GM12878 (cell line): ENCODE data around the gene FAM114A2. TPM values are rescaled to one million over a fixed set of nuclear protein-coding genes. Genes with fewer than 3 reads are reported as not detected.

Source experiments
- ATAC-seq: fragments of 200-7000 bp; cut with Tn5 transposase; 3 replicates; pipeline ENCODE4 v1.9.1; 2020; ENCODE audit warnings: mild to moderate bottlenecking, moderate library complexity
- BruUV-seq: library from RNA; stranded (reverse); fragments of 400-500 nt; replicated peaks from 2 replicates; lab custom pipeline; 2021; lab: Mats Ljungman, UMichigan
- CTCF ChIA-PET: fragments of 300-600 bp; sonication (Branson Sonifier 250); formaldehyde crosslinking; extraction: SDS; loops from one replicate; lab custom pipeline; 2021; ENCODE audit warnings: inconsistent platforms; lab: Yijun Ruan, JAX
- POLR2A ChIA-PET: fragments of 350-600 bp; formaldehyde crosslinking; extraction: SDS; loops from one replicate; lab custom pipeline; 2021; ENCODE audit warnings: inconsistent platforms; lab: Charles Lee
- RAD21 ChIA-PET: fragments of 300-600 bp; sonication (Branson Sonifier 250); formaldehyde crosslinking; loops from one replicate; lab custom pipeline; 2023; ENCODE audit warnings: antibody characterized with exemption; ENCODE audit not compliant: unreplicated experiment; lab: Charles Lee
- SMC1A ChIA-PET: fragments of 300-600 bp; sonication (Branson Sonifier 250); formaldehyde crosslinking; loops from one replicate; lab custom pipeline; 2023; ENCODE audit not compliant: unreplicated experiment, uncharacterized antibody; lab: Charles Lee
- DNase-seq: peaks from one replicate; pipeline ENCODE4 v3.0.0-alpha.2; 2011; ENCODE audit warnings: low read depth, low spot score
- FAIRE-seq: peaks from 3 replicates; lab custom pipeline; 2011; peaks lifted over from hg19 to GRCh38; lab: Jason Lieb, UNC
- H2AFZ ChIP-seq: 2 replicates; pipeline ENCODE4 v1.6.0; 2011; ENCODE audit warnings: low read depth, low read length, control low read depth; ENCODE audit not compliant: control insufficient read depth
- H3K27ac ChIP-seq: 2 replicates; pipeline ENCODE4 v1.5.1; 2011; ENCODE audit warnings: control low read depth; ENCODE audit not compliant: control insufficient read depth, insufficient read depth
- H3K27me3 ChIP-seq, 2 experiments: replicated peaks in 1 of 2; 2 replicates each; pipeline versions ENCODE4 v1.6.0 to v1.6.1; 2011; ENCODE audit warnings: low read length in 1 of 2; ENCODE audit not compliant: control insufficient read depth in 2 of 2, insufficient read depth in 2 of 2
- H3K36me3 ChIP-seq, 2 experiments: 2 replicates each; pipeline ENCODE4 v1.5.1; 2011; ENCODE audit warnings: low read length in 1 of 2; ENCODE audit not compliant: control insufficient read depth in 2 of 2, insufficient read depth in 2 of 2
- H3K4me1 ChIP-seq: 2 replicates; pipeline ENCODE4 v1.6.1; 2011; ENCODE audit warnings: mild to moderate bottlenecking, low read length, moderate library complexity, mixed read lengths; ENCODE audit not compliant: control insufficient read depth, insufficient read depth
- H3K4me2 ChIP-seq: 2 replicates; pipeline ENCODE4 v1.6.0; 2011; ENCODE audit warnings: control low read depth; ENCODE audit not compliant: control insufficient read depth, insufficient read depth
- H3K4me3 ChIP-seq: fragments of 200-600 bp; sonication (generic); 2 replicates; pipeline ENCODE4 v1.5.1; 2016
- H3K79me2 ChIP-seq: 2 replicates; pipeline ENCODE4 v1.6.0; 2011; ENCODE audit warnings: low read length; ENCODE audit not compliant: control insufficient read depth, insufficient read depth
- H3K9ac ChIP-seq: 2 replicates; pipeline ENCODE4 v1.8.0; 2011; ENCODE audit warnings: low read length, control low read depth, mixed read lengths; ENCODE audit not compliant: control insufficient read depth, insufficient read depth
- H3K9me3 ChIP-seq: replicated peaks from 3 replicates; pipeline ENCODE4 v1.5.1; 2011; ENCODE audit warnings: mild to moderate bottlenecking, low read length; ENCODE audit not compliant: control insufficient read depth, insufficient read depth
- H4K20me1 ChIP-seq: 2 replicates; pipeline ENCODE4 v1.6.0; 2011; ENCODE audit not compliant: control insufficient read depth, insufficient read depth
- CEBPB ChIP-seq, 2 experiments: fragments of 150-350 bp in 1 of 2; IDR thresholded peaks; 2 replicates each; pipeline ENCODE4 v1.6.1; 2012 to 2014; ENCODE audit warnings: low read depth in 2 of 2, low read length in 2 of 2, borderline replicate concordance in 1 of 2, inconsistent platforms in 1 of 2
- CHD2 ChIP-seq: IDR thresholded peaks from 2 replicates; pipeline ENCODE4 v1.6.1; 2011; ENCODE audit warnings: low read depth, low read length, improper control_type of control experiment, borderline replicate concordance
- CREB1 ChIP-seq: IDR thresholded peaks from 2 replicates; pipeline ENCODE4 v1.6.1; 2012; ENCODE audit warnings: low read depth, mild to moderate bottlenecking, inconsistent platforms
- MYB ChIP-seq: fragments of 150-350 bp; IDR thresholded peaks from 2 replicates; pipeline ENCODE4 v1.6.1; 2014; ENCODE audit warnings: mild to moderate bottlenecking, low read depth, low read length, borderline replicate concordance
- PAX5 ChIP-seq: IDR thresholded peaks from 2 replicates; pipeline ENCODE4 v1.6.1; 2011; ENCODE audit warnings: low read depth, low read length, borderline replicate concordance
- RCOR1 ChIP-seq: conservative IDR thresholded peaks from 2 replicates; pipeline ENCODE4 v1.6.1; 2012; ENCODE audit warnings: low read depth, low read length, improper control_type of control experiment
- SP1 ChIP-seq: IDR thresholded peaks from one replicate; pipeline ENCODE4 v1.6.1; 2011; ENCODE audit warnings: low read depth, low read length
- SREBF1 ChIP-seq: IDR thresholded peaks from 2 replicates; pipeline ENCODE4 v1.6.1; 2012; ENCODE audit warnings: mild to moderate bottlenecking, low read length
- TCF3 ChIP-seq: IDR thresholded peaks from 2 replicates; pipeline ENCODE4 v1.6.1; 2012; ENCODE audit warnings: low read depth, mild to moderate bottlenecking, low read length, borderline replicate concordance; ENCODE audit not compliant: insufficient read depth
- ZNF384 ChIP-seq: IDR thresholded peaks from 2 replicates; pipeline ENCODE4 v1.6.1; 2012; ENCODE audit warnings: low read depth, mild to moderate bottlenecking, low read length, improper control_type of control experiment, borderline replicate concordance
- WGBS: methylation state at CpG from one replicate; pipeline ENCODE4 v1.1.6; 2016; ENCODE audit warnings: low lambda C conversion rate; ENCODE audit not compliant: insufficient replicate concordance, insufficient coverage; ENCODE audit errors: missing lambda C conversion rate; 5-methylcytosine and 5-hydroxymethylcytosine counted together
- in situ Hi-C: fragments of 300-500 bp; cut with MboI; formaldehyde crosslinking; loops from 9 replicates; pipeline ENCODE4 v1.14.3; 2018; ENCODE audit warnings: mixed read lengths
- intact Hi-C: fragments of 100-400 bp; cut with micrococcal nuclease; formaldehyde crosslinking; loops from one replicate; pipeline ENCODE4 v1.14.2; 2022; ENCODE audit not compliant: unreplicated experiment
- polyA plus RNA-seq, 11 experiments: library from polyadenylated mRNA; depleted of rRNA in 4 of 11; unstranded in 6 of 11; stranded (reverse) in 5 of 11; fragments of >200 nt; fragmentation: Nextera tagmentation in 4 of 11; fragmentation: Illumina TruSeq in 1 of 11; extraction: Ambion mirVana in 4 of 11; extraction: Trizol in 1 of 11; gene quantifications; 1 replicate in 1 of 11; 2 replicates in 10 of 11; pipeline versions ENCODE4 v1.2.1 to v1.2.3, GENCODE V29; 2011 to 2016; ENCODE audit warnings: inconsistent platforms in 2 of 11, missing spikeins in 2 of 11, low read depth in 1 of 11
- total RNA-seq, 4 experiments: library from RNA; depleted of rRNA in 3 of 4; stranded (reverse); fragments of >200 nt in 3 of 4; fragmentation: Illumina TruSeq in 1 of 4; extraction: Trizol in 1 of 4; gene quantifications; 2 replicates each; pipeline versions ENCODE4 v1.2.1 to v1.2.3, GENCODE V29; 2013 to 2021
- TF ChIP-seq, protein P1 (sequence below): fragments of 450-650 bp; formaldehyde crosslinking; IDR thresholded peaks from 2 replicates; pipeline ENCODE4 v1.4.0; 2020; ENCODE audit warnings: mild to moderate bottlenecking, moderate library complexity
- TF ChIP-seq, protein P2 (sequence below): fragments of 450-650 bp; IDR thresholded peaks from 2 replicates; pipeline ENCODE4 v1.6.1; 2016; ENCODE audit warnings: mild to moderate bottlenecking
- TF ChIP-seq, protein P3 (sequence below): fragments of 150-350 bp; IDR thresholded peaks from 2 replicates; pipeline ENCODE4 v1.6.1; 2016; ENCODE audit warnings: low read depth, low read length

FAM114A2 gene
- total and polyA plus RNA-seq, 10 of the 15 experiments (the other 5 are each of a cell fraction or from before 2014, with no cell fraction given) = 16.8 to 32.8 (median 24.3) TPM

DNA sequence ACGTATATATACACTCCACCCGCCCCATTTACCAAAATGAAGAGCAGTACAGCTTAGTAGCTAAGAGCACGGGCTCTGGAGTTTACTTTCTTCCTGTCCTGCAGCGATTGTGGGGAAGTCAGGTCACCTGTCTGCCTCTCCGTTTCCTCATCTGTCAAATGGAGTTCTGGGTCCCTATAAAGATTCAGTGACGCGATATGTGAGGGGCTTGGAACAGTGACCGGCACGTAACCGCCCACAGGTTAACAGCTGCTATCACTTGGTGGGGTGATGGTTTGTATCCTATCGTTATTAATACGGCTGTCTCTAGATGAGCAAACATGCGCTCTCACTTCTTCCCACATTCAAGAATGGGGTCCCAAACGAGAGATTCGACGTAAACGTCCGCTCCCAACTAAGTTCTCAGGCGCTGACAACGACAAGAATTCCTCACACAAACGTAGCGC is 426 bp downstream of the FAM114A2 start (continued):
- TF ChIP-seq, protein P1, sequence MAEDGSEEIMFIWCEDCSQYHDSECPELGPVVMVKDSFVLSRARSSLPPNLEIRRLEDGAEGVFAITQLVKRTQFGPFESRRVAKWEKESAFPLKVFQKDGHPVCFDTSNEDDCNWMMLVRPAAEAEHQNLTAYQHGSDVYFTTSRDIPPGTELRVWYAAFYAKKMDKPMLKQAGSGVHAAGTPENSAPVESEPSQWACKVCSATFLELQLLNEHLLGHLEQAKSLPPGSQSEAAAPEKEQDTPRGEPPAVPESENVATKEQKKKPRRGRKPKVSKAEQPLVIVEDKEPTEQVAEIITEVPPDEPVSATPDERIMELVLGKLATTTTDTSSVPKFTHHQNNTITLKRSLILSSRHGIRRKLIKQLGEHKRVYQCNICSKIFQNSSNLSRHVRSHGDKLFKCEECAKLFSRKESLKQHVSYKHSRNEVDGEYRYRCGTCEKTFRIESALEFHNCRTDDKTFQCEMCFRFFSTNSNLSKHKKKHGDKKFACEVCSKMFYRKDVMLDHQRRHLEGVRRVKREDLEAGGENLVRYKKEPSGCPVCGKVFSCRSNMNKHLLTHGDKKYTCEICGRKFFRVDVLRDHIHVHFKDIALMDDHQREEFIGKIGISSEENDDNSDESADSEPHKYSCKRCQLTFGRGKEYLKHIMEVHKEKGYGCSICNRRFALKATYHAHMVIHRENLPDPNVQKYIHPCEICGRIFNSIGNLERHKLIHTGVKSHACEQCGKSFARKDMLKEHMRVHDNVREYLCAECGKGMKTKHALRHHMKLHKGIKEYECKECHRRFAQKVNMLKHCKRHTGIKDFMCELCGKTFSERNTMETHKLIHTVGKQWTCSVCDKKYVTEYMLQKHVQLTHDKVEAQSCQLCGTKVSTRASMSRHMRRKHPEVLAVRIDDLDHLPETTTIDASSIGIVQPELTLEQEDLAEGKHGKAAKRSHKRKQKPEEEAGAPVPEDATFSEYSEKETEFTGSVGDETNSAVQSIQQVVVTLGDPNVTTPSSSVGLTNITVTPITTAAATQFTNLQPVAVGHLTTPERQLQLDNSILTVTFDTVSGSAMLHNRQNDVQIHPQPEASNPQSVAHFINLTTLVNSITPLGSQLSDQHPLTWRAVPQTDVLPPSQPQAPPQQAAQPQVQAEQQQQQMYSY (CRISPR knock-in tag) = no peak
- TF ChIP-seq CREB1 (peak; percentile 64; the same call in 1 of the 2 replicates), CHD2 (no peak)

DNA sequence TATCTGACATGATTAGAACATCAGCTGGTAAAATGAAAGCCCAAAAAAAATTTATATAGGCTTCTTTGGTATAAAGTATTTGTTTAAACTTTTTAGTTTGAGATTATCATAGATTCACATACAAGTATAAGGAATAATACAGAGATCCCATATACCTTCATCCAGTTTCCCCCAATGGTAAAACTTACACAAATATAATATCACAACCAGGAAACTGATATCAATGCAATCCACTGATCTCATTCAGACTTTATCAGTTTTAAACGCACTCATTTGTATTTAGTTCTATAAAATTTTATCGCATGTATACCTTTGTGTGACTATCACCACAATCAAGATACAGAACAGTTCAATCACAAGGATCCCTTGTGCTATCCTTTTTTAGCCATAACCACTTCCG is 3.8 kb downstream of the FAM114A2 start:
- SMC1A ChIA-PET = interaction anchor here (1.4 kb wide), 1 partner anchor 24 kb away, joined by 6 read pairs; no protein-coding TSS in a partner anchor
- Histone ChIP-seq H3K79me2 (peaks cover 18% of the 10 kb centered on the region), H3K4me2 (no peak overlapping the region), H4K20me1 (no peaks in the 10 kb centered on the region), H3K4me1 (no peaks in the 10 kb centered on the region), H3K27ac (no peak overlapping the region), H3K36me3 (no peaks in the 10 kb centered on the region; a peak in 1 of 4 replicates), H3K27me3 (no peaks in the 10 kb centered on the region), H3K9me3 (no peaks in the 10 kb centered on the region), H3K4me3 (no peak overlapping the region), H2AFZ (no peak overlapping the region), H3K9ac (no peak overlapping the region)
- DNase-seq (no peak), FAIRE-seq (no peak), ATAC-seq (no peak)
- intact Hi-C loops (no loop called here), in situ Hi-C loops (no loop called here)
- CTCF ChIA-PET = interaction anchor here (1.2 kb wide), 1 partner anchor 162 kb away, joined by 3 read pairs; no protein-coding TSS in a partner anchor
- 99% methylated on average over 3 of the region's 3 CpGs for WGBS
- POLR2A ChIA-PET = no interaction called here
- BruUV-seq = no TSS peak
- RAD21 ChIA-PET = no interaction called here
- no peak for TF ChIP-seq RCOR1
- TF ChIP-seq, protein P2, sequence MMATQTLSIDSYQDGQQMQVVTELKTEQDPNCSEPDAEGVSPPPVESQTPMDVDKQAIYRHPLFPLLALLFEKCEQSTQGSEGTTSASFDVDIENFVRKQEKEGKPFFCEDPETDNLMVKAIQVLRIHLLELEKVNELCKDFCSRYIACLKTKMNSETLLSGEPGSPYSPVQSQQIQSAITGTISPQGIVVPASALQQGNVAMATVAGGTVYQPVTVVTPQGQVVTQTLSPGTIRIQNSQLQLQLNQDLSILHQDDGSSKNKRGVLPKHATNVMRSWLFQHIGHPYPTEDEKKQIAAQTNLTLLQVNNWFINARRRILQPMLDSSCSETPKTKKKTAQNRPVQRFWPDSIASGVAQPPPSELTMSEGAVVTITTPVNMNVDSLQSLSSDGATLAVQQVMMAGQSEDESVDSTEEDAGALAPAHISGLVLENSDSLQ = no peak
- no peak for TF ChIP-seq TCF3
- TF ChIP-seq SREBF1 = no peak
- no peak for TF ChIP-seq ZNF384
- no peak for TF ChIP-seq PAX5
- no peak for TF ChIP-seq CEBPB (IDR thresholded peaks at IDR 0.05; ENCODE audit: borderline replicate concordance in 1 of 2, low read depth in 2 of 2, low read length in 2 of 2)
- no peak for TF ChIP-seq SP1
- TF ChIP-seq, protein P3, sequence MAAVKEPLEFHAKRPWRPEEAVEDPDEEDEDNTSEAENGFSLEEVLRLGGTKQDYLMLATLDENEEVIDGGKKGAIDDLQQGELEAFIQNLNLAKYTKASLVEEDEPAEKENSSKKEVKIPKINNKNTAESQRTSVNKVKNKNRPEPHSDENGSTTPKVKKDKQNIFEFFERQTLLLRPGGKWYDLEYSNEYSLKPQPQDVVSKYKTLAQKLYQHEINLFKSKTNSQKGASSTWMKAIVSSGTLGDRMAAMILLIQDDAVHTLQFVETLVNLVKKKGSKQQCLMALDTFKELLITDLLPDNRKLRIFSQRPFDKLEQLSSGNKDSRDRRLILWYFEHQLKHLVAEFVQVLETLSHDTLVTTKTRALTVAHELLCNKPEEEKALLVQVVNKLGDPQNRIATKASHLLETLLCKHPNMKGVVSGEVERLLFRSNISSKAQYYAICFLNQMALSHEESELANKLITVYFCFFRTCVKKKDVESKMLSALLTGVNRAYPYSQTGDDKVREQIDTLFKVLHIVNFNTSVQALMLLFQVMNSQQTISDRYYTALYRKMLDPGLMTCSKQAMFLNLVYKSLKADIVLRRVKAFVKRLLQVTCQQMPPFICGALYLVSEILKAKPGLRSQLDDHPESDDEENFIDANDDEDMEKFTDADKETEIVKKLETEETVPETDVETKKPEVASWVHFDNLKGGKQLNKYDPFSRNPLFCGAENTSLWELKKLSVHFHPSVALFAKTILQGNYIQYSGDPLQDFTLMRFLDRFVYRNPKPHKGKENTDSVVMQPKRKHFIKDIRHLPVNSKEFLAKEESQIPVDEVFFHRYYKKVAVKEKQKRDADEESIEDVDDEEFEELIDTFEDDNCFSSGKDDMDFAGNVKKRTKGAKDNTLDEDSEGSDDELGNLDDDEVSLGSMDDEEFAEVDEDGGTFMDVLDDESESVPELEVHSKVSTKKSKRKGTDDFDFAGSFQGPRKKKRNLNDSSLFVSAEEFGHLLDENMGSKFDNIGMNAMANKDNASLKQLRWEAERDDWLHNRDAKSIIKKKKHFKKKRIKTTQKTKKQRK = no peak
- TF ChIP-seq MYB = no peak
